IMR-90 (cell line): ENCODE measurements around the gene SPATA12.

Experiments used
- CTCF ChIP-seq: conservative IDR thresholded peaks from 2 replicates; pipeline ENCODE4 v1.5.1; 2012; ENCODE audit warnings: mild to moderate bottlenecking, low read depth, low read length, improper control_type of control experiment
- ELK1 ChIP-seq: fragments of 150-350 bp; IDR thresholded peaks from 2 replicates; pipeline ENCODE4 v1.6.1; 2016; ENCODE audit warnings: low read depth, mild to moderate bottlenecking, low read length, moderate library complexity, borderline replicate concordance
- FOS ChIP-seq: fragments of 150-350 bp; IDR thresholded peaks from 2 replicates; pipeline ENCODE4 v1.6.1; 2016; ENCODE audit warnings: low read depth, low read length
- MAZ ChIP-seq: IDR thresholded peaks from 2 replicates; pipeline ENCODE4 v1.6.1; 2012; ENCODE audit warnings: low read depth, mild to moderate bottlenecking, low read length, improper control_type of control experiment, moderate library complexity, borderline replicate concordance
- POLR2A ChIP-seq: IDR thresholded peaks from 2 replicates; pipeline ENCODE4 v1.6.1; 2012; ENCODE audit warnings: mild to moderate bottlenecking, low read depth, low read length
- SMC3 ChIP-seq: fragments of 150-350 bp; IDR thresholded peaks from 2 replicates; pipeline ENCODE4 v1.6.1; 2016; ENCODE audit warnings: low read depth, mild to moderate bottlenecking, antibody characterized with exemption, low read length, moderate library complexity

GRCh38 chr3:57116501-57116900 is 56.0 kb downstream of the SPATA12 start:
- TF ChIP-seq CTCF = no peak
- TF ChIP-seq POLR2A = no peak
- no peak for TF ChIP-seq SMC3
- no peak for TF ChIP-seq FOS
- TF ChIP-seq MAZ = no peak
- TF ChIP-seq ELK1 = no peak
